Body of pancreas (tissue), 4 donors: Measurements from ENCODE around the gene RBSN. TPM values are rescaled to one million over a fixed set of nuclear protein-coding genes. Genes with fewer than 3 reads are reported as not detected.

Experiments used
- ATAC-seq: fragments of 150-250 bp; one replicate; pipeline ENCODE4 v1.9.1; 2016
- DNase-seq, 4 donors: peaks; one replicate each; pipeline ENCODE4 v3.0.0-alpha.2; 2019
- H3K27ac ChIP-seq, 4 donors: fragments of 200-600 bp; sonication (generic); 1 replicate in 3 of 4; 2 replicates in 1 of 4; pipeline versions ENCODE4 v1.5.1 to v1.6.1; 2016 to 2019; ENCODE audit warnings: mild to moderate bottlenecking in 1 of 4, mixed read lengths in 1 of 4, moderate library complexity in 1 of 4
- H3K27me3 ChIP-seq, 2 donors: fragments of 200-600 bp; sonication (generic); one replicate each; pipeline ENCODE4 v1.6.0; 2016; ENCODE audit warnings: mild to moderate bottlenecking in 1 of 2
- H3K36me3 ChIP-seq, 2 donors: fragments of 200-600 bp; sonication (generic); replicated peaks in 1 of 2; 2 replicates each; pipeline ENCODE4 v1.5.1; 2016; ENCODE audit warnings: low read depth in 2 of 2; ENCODE audit not compliant: insufficient read depth in 1 of 2
- H3K4me1 ChIP-seq: fragments of 200-600 bp; sonication (generic); one replicate; pipeline ENCODE4 v1.6.0; 2016
- H3K4me3 ChIP-seq, 2 donors: fragments of 200-600 bp; sonication (generic); 1 replicate in 1 of 2; 2 replicates in 1 of 2; pipeline ENCODE4 v1.5.1; 2016 to 2019
- H3K9me3 ChIP-seq, 3 donors: fragments of 200-600 bp; sonication (generic); 1 replicate in 2 of 3; 2 replicates in 1 of 3; pipeline ENCODE4 v1.5.1; 2016
- CTCF ChIP-seq, 7 experiments: fragments of 450-650 bp in 4 of 7; fragments of 200-600 bp in 3 of 7; sonication (generic) in 3 of 7; IDR thresholded peaks; one replicate each; pipeline ENCODE4 v1.5.1; 2016 to 2019; ENCODE audit warnings: antibody characterized with exemption in 7 of 7
- POLR2A ChIP-seq, 3 donors: fragments of 450-650 bp; IDR thresholded peaks; one replicate each; pipeline ENCODE4 v1.6.1; 2016; ENCODE audit warnings: antibody characterized with exemption in 3 of 3, mild to moderate bottlenecking in 2 of 3
- WGBS, 2 donors: methylation state at CpG; one replicate each; pipeline ENCODE4 v1.1.5; 2017; 5-methylcytosine and 5-hydroxymethylcytosine counted together
- intact Hi-C: fragments of 100-400 bp; cut with DNase I; formaldehyde crosslinking; loops from one replicate; pipeline ENCODE4 v1.15.1; 2023
- total RNA-seq, 2 donors: library from RNA; depleted of rRNA; stranded (reverse); fragments of >200 nt; gene quantifications; one replicate each; pipeline ENCODE4 v1.1.0, GENCODE V29; 2016

The RBSN gene
- total RNA-seq, 2 donors from 2014 or later: 9.1 to 9.2 TPM

- intact Hi-C loops: no loop called here
- no peak for ATAC-seq
- Histone ChIP-seq H3K4me3 (no peak overlapping the region), H3K9me3 (no peaks in the 10 kb centered on the region), H3K36me3 (no peaks in the 10 kb centered on the region), H3K4me1 (peaks cover 6% of the 10 kb centered on the region), H3K27me3 (no peaks in the 10 kb centered on the region), H3K27ac (no peak overlapping the region)
- TF ChIP-seq CTCF (IDR thresholded peaks at IDR 0.05): no peak
- TF ChIP-seq POLR2A (IDR thresholded peaks at IDR 0.05): no peak
- no peak for DNase-seq
- WGBS, 2 donors: 65 to 68% methylated on average over 10 of the region's 10 CpGs
Measured at GRCh38 chr3:15114466-15115358, 15.8 kb upstream of the RBSN start.

- no peak for ATAC-seq
- no peaks in the 10 kb centered on the region for H3K9me3 ChIP-seq
- no peak overlapping the region for H3K4me3 ChIP-seq
- no peak overlapping the region for H3K27ac ChIP-seq
- no peak for DNase-seq
- WGBS, 2 donors: 68 to 79% methylated on average over 3 of the region's 3 CpGs
- TF ChIP-seq POLR2A (IDR thresholded peaks at IDR 0.05) (no peak), CTCF (IDR thresholded peaks at IDR 0.05) (no peak)
- intact Hi-C loops: no loop called here
- H3K36me3 ChIP-seq: no peaks in the 10 kb centered on the region
- peaks cover 4% of the 10 kb centered on the region for H3K4me1 ChIP-seq
- H3K27me3 ChIP-seq: no peaks in the 10 kb centered on the region
Measured at GRCh38 chr3:15113884-15114283, 14.9 kb upstream of the RBSN start.

GRCh38 chr3:15113471-15113870, 14.5 kb upstream of the RBSN start:
- TF ChIP-seq CTCF (IDR thresholded peaks at IDR 0.05) (no peak), POLR2A (IDR thresholded peaks at IDR 0.05) (no peak)
- Histone ChIP-seq H3K36me3 (no peaks in the 10 kb centered on the region), H3K27ac (no peak overlapping the region), H3K9me3 (no peaks in the 10 kb centered on the region), H3K4me3 (no peak overlapping the region), H3K4me1 (peaks cover under 1% of the 10 kb centered on the region), H3K27me3 (no peaks in the 10 kb centered on the region)
- ATAC-seq: no peak
- 30 to 33% methylated on average over 6 of the region's 6 CpGs for WGBS, 2 donors
- intact Hi-C loops: no loop called here
- no peak for DNase-seq

- 66 to 86% methylated on average over 3 of the region's 3 CpGs for WGBS, 2 donors
- Histone ChIP-seq H3K4me1 (peaks cover 6% of the 10 kb centered on the region), H3K4me3 (no peak overlapping the region), H3K36me3 (no peaks in the 10 kb centered on the region), H3K27ac (no peak overlapping the region), H3K27me3 (no peaks in the 10 kb centered on the region), H3K9me3 (no peaks in the 10 kb centered on the region)
- ATAC-seq (no peak), DNase-seq (no peak)
- intact Hi-C loops: no loop called here
- TF ChIP-seq CTCF (IDR thresholded peaks at IDR 0.05): no peak
- no peak for TF ChIP-seq POLR2A (IDR thresholded peaks at IDR 0.05)
Measured at GRCh38 chr3:15112011-15112410, 13.1 kb upstream of the RBSN start.

GRCh38 chr3:15110206-15110605, 11.3 kb upstream of the RBSN start:
- intact Hi-C loops: no loop called here
- Histone ChIP-seq H3K27ac (no peak overlapping the region), H3K9me3 (no peaks in the 10 kb centered on the region), H3K4me3 (no peak overlapping the region), H3K36me3 (no peaks in the 10 kb centered on the region), H3K4me1 (peaks cover 6% of the 10 kb centered on the region), H3K27me3 (no peaks in the 10 kb centered on the region)
- TF ChIP-seq POLR2A (IDR thresholded peaks at IDR 0.05) (no peak), CTCF (IDR thresholded peaks at IDR 0.05) (no peak)
- no peak for DNase-seq
- 52 to 57% methylated on average over 4 of the region's 4 CpGs for WGBS, 2 donors
- ATAC-seq: no peak
